SU-DHL-6 (cell line): ENCODE data around the gene P2RX3.

Experiments
- EZH2phosphoT487 ChIP-seq: fragments of 200-600 bp; sonication (generic), shearing (Covaris generic); conservative IDR thresholded peaks from 2 replicates; pipeline ENCODE4 v1.6.1; 2018; ENCODE audit warnings: mild to moderate bottlenecking, antibody characterized with exemption, low read length, moderate library complexity, mixed read lengths
- TF ChIP-seq, protein P1 (sequence below): fragments of 200-600 bp; sonication (generic); IDR thresholded peaks from one replicate; pipeline ENCODE4 v1.5.1; 2017; ENCODE audit warnings: antibody characterized with exemption, mild to moderate bottlenecking, low read length, moderate library complexity; ENCODE audit not compliant: insufficient read depth, poor library complexity, severe bottlenecking

- TF ChIP-seq, protein P1, sequence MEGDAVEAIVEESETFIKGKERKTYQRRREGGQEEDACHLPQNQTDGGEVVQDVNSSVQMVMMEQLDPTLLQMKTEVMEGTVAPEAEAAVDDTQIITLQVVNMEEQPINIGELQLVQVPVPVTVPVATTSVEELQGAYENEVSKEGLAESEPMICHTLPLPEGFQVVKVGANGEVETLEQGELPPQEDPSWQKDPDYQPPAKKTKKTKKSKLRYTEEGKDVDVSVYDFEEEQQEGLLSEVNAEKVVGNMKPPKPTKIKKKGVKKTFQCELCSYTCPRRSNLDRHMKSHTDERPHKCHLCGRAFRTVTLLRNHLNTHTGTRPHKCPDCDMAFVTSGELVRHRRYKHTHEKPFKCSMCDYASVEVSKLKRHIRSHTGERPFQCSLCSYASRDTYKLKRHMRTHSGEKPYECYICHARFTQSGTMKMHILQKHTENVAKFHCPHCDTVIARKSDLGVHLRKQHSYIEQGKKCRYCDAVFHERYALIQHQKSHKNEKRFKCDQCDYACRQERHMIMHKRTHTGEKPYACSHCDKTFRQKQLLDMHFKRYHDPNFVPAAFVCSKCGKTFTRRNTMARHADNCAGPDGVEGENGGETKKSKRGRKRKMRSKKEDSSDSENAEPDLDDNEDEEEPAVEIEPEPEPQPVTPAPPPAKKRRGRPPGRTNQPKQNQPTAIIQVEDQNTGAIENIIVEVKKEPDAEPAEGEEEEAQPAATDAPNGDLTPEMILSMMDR = no peak
- no peak for TF ChIP-seq EZH2phosphoT487
Observed at GRCh38 chr11:57396744-57397143, 58.6 kb downstream of the P2RX3 start.
